K562 (cell line): ENCODE data around the gene CCDC106. TPM values are rescaled to one million over a fixed set of nuclear protein-coding genes. Genes with fewer than 3 reads are reported as not detected.

Source experiments
- ATAC-seq: fragments of 200-7000 bp; cut with Tn5 transposase; 3 replicates; pipeline ENCODE4 v1.9.1; 2020; ENCODE audit warnings: moderate library complexity
- BruUV-seq: library from RNA; stranded (reverse); fragments of 400-500 nt; replicated peaks from 2 replicates; lab custom pipeline; 2021; lab: Mats Ljungman, UMichigan
- CTCF ChIA-PET: fragments of 300-600 bp; formaldehyde crosslinking; extraction: SDS; loops from one replicate; lab custom pipeline; 2021; ENCODE audit warnings: low intra/inter-chr PET ratio; lab: Yijun Ruan, JAX
- POLR2A ChIA-PET: fragments of 300-600, 350-650 bp; sonication (Branson Sonifier 250); formaldehyde crosslinking; extraction: SDS; loops from one replicate; lab custom pipeline; 2021; ENCODE audit warnings: antibody characterized with exemption, inconsistent platforms; lab: Yijun Ruan, JAX
- DNase-seq, 4 experiments: peaks; one replicate each; pipeline versions ENCODE4 v3.0.0 to v3.0.0-alpha.2; 2011 to 2018; ENCODE audit warnings: low spot score in 3 of 4, mixed read lengths in 3 of 4; ENCODE audit errors: extremely low read depth in 1 of 4
- FAIRE-seq: peaks from 2 replicates; lab custom pipeline; 2011; peaks lifted over from hg19 to GRCh38; lab: Jason Lieb, UNC
- H2AFZ ChIP-seq: 2 replicates; pipeline ENCODE4 v1.6.0; 2011; ENCODE audit warnings: low read depth, low read length, control low read depth, inconsistent platforms
- H3K27ac ChIP-seq: fragments of 200-600 bp; 3 replicates; pipeline ENCODE4 v1.8.0; 2011; ENCODE audit warnings: low read depth, mild to moderate bottlenecking, control low read depth, inconsistent platforms, low read length, moderate library complexity, mixed read lengths; ENCODE audit errors: extremely low read depth
- H3K27me3 ChIP-seq, 2 experiments: fragments of 300-600 bp in 1 of 2; 2 replicates in 1 of 2; 3 replicates in 1 of 2; pipeline versions ENCODE4 v1.6.0 to v1.8.0; 2011; ENCODE audit warnings: inconsistent platforms in 2 of 2, low read length in 2 of 2, mild to moderate bottlenecking in 1 of 2, mixed read lengths in 1 of 2, moderate library complexity in 1 of 2; ENCODE audit not compliant: control insufficient read depth in 2 of 2, insufficient read depth in 2 of 2
- H3K36me3 ChIP-seq: fragments of 300-600 bp; 3 replicates; pipeline ENCODE4 v1.8.0; 2011; ENCODE audit warnings: mild to moderate bottlenecking, low read length, inconsistent platforms; ENCODE audit not compliant: control insufficient read depth, insufficient read depth
- H3K4me1 ChIP-seq, 2 experiments: fragments of 200-600 bp in 1 of 2; replicated peaks in 1 of 2; 2 replicates in 1 of 2; 3 replicates in 1 of 2; pipeline versions ENCODE4 v1.5.1 to v1.8.0; 2011; ENCODE audit warnings: inconsistent platforms in 2 of 2, low read length in 2 of 2, mild to moderate bottlenecking in 1 of 2, mixed read lengths in 1 of 2, moderate library complexity in 1 of 2; ENCODE audit not compliant: control insufficient read depth in 2 of 2, insufficient read depth in 2 of 2
- H3K4me2 ChIP-seq: 2 replicates; pipeline ENCODE4 v1.6.1; 2011; ENCODE audit warnings: low read length, control low read depth, inconsistent platforms, mixed read lengths; ENCODE audit not compliant: insufficient read depth
- H3K4me3 ChIP-seq: fragments of 200-600 bp; sonication (generic), shearing (Covaris generic); 2 replicates; pipeline ENCODE4 v1.5.1; 2016; ENCODE audit warnings: control low read depth, inconsistent platforms
- H3K79me2 ChIP-seq: fragments of 200-600 bp; 3 replicates; pipeline ENCODE4 v1.8.0; 2011; ENCODE audit warnings: low read length, inconsistent platforms; ENCODE audit not compliant: control insufficient read depth, insufficient read depth
- H3K9ac ChIP-seq, 2 experiments: 2 replicates each; pipeline versions ENCODE4 v1.6.0 to v1.6.1; 2011; ENCODE audit warnings: low read depth in 2 of 2, low read length in 2 of 2, control low read depth in 1 of 2, inconsistent platforms in 1 of 2, mild to moderate bottlenecking in 1 of 2, mixed read lengths in 1 of 2; ENCODE audit not compliant: insufficient read depth in 1 of 2
- H3K9me1 ChIP-seq: one replicate; pipeline ENCODE4 v1.6.0; 2011; ENCODE audit warnings: inconsistent platforms, mild to moderate bottlenecking, low read length, moderate library complexity; ENCODE audit not compliant: control insufficient read depth, insufficient read depth
- H3K9me3 ChIP-seq: replicated peaks from 2 replicates; pipeline ENCODE4 v1.5.1; 2011; ENCODE audit warnings: low read depth, low read length, inconsistent platforms; ENCODE audit not compliant: control insufficient read depth, insufficient read depth
- H4K20me1 ChIP-seq: replicated peaks from 2 replicates; pipeline ENCODE4 v1.6.1; 2011; ENCODE audit warnings: low read length, inconsistent platforms, mixed read lengths; ENCODE audit not compliant: control insufficient read depth, insufficient read depth
- CBFA2T2 ChIP-seq: fragments of 450-650 bp; conservative IDR thresholded peaks from 2 replicates; pipeline ENCODE4 v1.6.1; 2017; ENCODE audit warnings: mild to moderate bottlenecking
- HDAC1 ChIP-seq, 2 experiments: fragments of 450-650 bp; IDR thresholded peaks; 2 replicates each; pipeline ENCODE4 v1.6.1; 2016 to 2017; ENCODE audit warnings: inconsistent platforms in 1 of 2, mild to moderate bottlenecking in 1 of 2, moderate library complexity in 1 of 2
- POLR2A ChIP-seq: fragments of 450-650 bp; conservative IDR thresholded peaks from 2 replicates; pipeline ENCODE4 v1.6.1; 2016
- TBP ChIP-seq: optimal IDR thresholded peaks from 2 replicates; pipeline ENCODE3; 2011; ENCODE audit warnings: low read depth, low read length, improper control_type of control experiment
- ZNF780A ChIP-seq: fragments of 250-450 bp; sonication (Bioruptor Pico); IDR thresholded peaks from 2 replicates; pipeline ENCODE4 v1.5.0; 2021; ENCODE audit warnings: mild to moderate bottlenecking
- WGBS: fragments of 100-300 bp; shearing (Covaris generic); methylation state at CpG from one replicate; pipeline ENCODE4 v1.1.6; 2016; ENCODE audit warnings: low coverage, mixed read lengths; ENCODE audit not compliant: insufficient coverage; ENCODE audit errors: missing lambda C conversion rate; 5-methylcytosine and 5-hydroxymethylcytosine counted together
- in situ Hi-C: fragments of 300-500 bp; cut with MboI; formaldehyde crosslinking; loops from 4 replicates; pipeline ENCODE4 v1.15.0; 2018; ENCODE audit warnings: inconsistent platforms, mixed read lengths
- intact Hi-C: fragments of 100-400 bp; cut with micrococcal nuclease; formaldehyde crosslinking; loops from 2 replicates; pipeline ENCODE4 v1.14.2; 2022
- polyA plus RNA-seq, 8 experiments: library from polyadenylated mRNA; depleted of rRNA in 4 of 8; stranded (reverse) in 5 of 8; unstranded in 3 of 8; fragments of >200 nt; fragmentation: Nextera tagmentation in 2 of 8; fragmentation: Illumina TruSeq in 1 of 8; extraction: Ambion mirVana in 2 of 8; extraction: Trizol in 1 of 8; gene quantifications; 2 replicates each; pipeline versions ENCODE4 v1.2.1 to v1.2.3, GENCODE V29; 2011 to 2014; ENCODE audit warnings: inconsistent platforms in 1 of 8, missing spikeins in 1 of 8
- total RNA-seq, 7 experiments: library from RNA; depleted of rRNA in 6 of 7; stranded (reverse); fragments of >200 nt in 6 of 7; fragmentation: Illumina TruSeq in 2 of 7; extraction: Trizol in 2 of 7; gene quantifications; 2 replicates each; pipeline versions ENCODE4 v1.2.1 to v1.2.3, GENCODE V29; 2011 to 2021; ENCODE audit warnings: low replicate concordance in 1 of 7

The CCDC106 gene
- total and polyA plus RNA-seq, 9 of the 15 experiments (the other 6 are each of a cell fraction or from before 2014, with no cell fraction given), result 0.10 to 27.5 (median 15.0) TPM; not detected in 1

- Histone ChIP-seq H3K27me3 (no peaks in the 10 kb centered on the region), H4K20me1 (peaks cover 47% of the 10 kb centered on the region), H3K4me3 (peak overlapping the region; percentile 83), H3K9me3 (no peaks in the 10 kb centered on the region), H3K27ac (peak overlapping the region; percentile 72), H3K4me1 (peaks cover 46 to 78% of the 10 kb centered on the region in 2 experiments), H3K9ac (peak overlapping the region; percentile 61 to 87), H3K79me2 (peaks cover 93% of the 10 kb centered on the region), H3K9me1 (peaks cover 9% of the 10 kb centered on the region), H3K4me2 (peak overlapping the region; percentile 60), H2AFZ (no peak overlapping the region), H3K36me3 (peaks cover 82% of the 10 kb centered on the region; the same call in 2 of the 3 replicates)
- POLR2A ChIA-PET, result interaction anchor here (0.6 to 1.8 kb wide), 3 partner anchors 17 to 27 kb away, joined by 3 to 10 read pairs (median 3); no protein-coding TSS in a partner anchor
- 13% methylated on average over 17 of the region's 17 CpGs for WGBS
- CTCF ChIA-PET, result no interaction called here
- in situ Hi-C loops, result no loop called here
- ATAC-seq (peak; percentile 2), DNase-seq (no peak), FAIRE-seq (no peak)
- TF ChIP-seq ZNF780A (CRISPR knock-in tag), result no peak
- no peak for TF ChIP-seq POLR2A
- TF ChIP-seq TBP, result peak; percentile 8
- no peak for TF ChIP-seq CBFA2T2
- no peak for TF ChIP-seq HDAC1 (IDR thresholded peaks at IDR 0.05)
- intact Hi-C loops, result no loop called here
- TSS peak; percentile 93 for BruUV-seq
These were observed 26.4 kb downstream of the CCDC106 start for GRCh38 chr19:55674459-55674840.
